Osteocyte (in vitro differentiated cells): ENCODE measurements around the gene GADD45A. TPM values are rescaled to one million over a fixed set of nuclear protein-coding genes. Genes with fewer than 3 reads are reported as not detected.

ENCODE experiments used
- DNase-seq: peaks from one replicate; pipeline ENCODE4 v3.0.0; 2021; ENCODE audit warnings: mixed read lengths; ENCODE audit not compliant: unreplicated experiment; ENCODE audit errors: extremely low spot score
- H3K27ac Mint-ChIP-seq: one replicate; pipeline ENCODE4 v1.8.0; 2021; ENCODE audit warnings: mild to moderate bottlenecking, mixed read lengths; ENCODE audit not compliant: unreplicated experiment
- H3K27me3 Mint-ChIP-seq: one replicate; pipeline ENCODE4 v1.8.0; 2021; ENCODE audit warnings: mixed read lengths; ENCODE audit not compliant: unreplicated experiment
- H3K36me3 Mint-ChIP-seq: one replicate; pipeline ENCODE4 v1.8.0; 2021; ENCODE audit warnings: mixed read lengths; ENCODE audit not compliant: unreplicated experiment
- H3K4me1 Mint-ChIP-seq: one replicate; pipeline ENCODE4 v1.8.0; 2021; ENCODE audit warnings: mixed read lengths; ENCODE audit not compliant: unreplicated experiment
- H3K4me3 Mint-ChIP-seq: one replicate; pipeline ENCODE4 v1.8.0; 2021; ENCODE audit warnings: mild to moderate bottlenecking, moderate library complexity, mixed read lengths; ENCODE audit not compliant: unreplicated experiment
- H3K9me3 Mint-ChIP-seq: one replicate; pipeline ENCODE4 v1.8.0; 2021; ENCODE audit warnings: mixed read lengths; ENCODE audit not compliant: unreplicated experiment
- CTCF ChIP-seq: fragments of 200-600 bp; sonication (generic); IDR thresholded peaks from 2 replicates; pipeline ENCODE4 v1.5.0; 2021; ENCODE audit warnings: antibody characterized with exemption, mild to moderate bottlenecking, moderate library complexity
- total RNA-seq: library from RNA; stranded (reverse); gene quantifications from 2 replicates; pipeline ENCODE4 v1.2.1, GENCODE V29; 2021

The GADD45A gene
- total RNA-seq, 1 donor from 2014 or later = 45.3 TPM

DNA sequence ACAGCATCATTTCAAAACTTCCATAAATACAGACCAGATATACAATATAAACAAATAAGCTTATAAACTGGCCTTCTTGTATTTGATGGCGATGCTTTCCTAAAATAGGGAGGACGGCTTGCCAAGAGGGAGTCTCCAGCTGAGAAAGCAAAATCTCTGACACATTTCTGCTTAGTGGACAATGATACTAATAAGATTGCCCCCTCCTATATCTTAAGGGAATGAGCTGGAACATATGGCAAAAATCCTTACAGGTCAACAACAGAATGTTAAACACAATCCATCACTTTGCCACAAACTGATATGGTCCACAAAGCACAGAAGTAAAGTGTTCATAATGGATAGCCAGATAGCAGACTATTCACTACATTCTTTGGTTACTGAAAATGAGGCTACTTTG is 7.1 kb upstream of the GADD45A start:
- no peak for DNase-seq
- no peak overlapping the region for H3K4me3 Mint-ChIP-seq
- H3K4me1 Mint-ChIP-seq = peaks cover 24% of the 10 kb centered on the region
- no peaks in the 10 kb centered on the region for H3K9me3 Mint-ChIP-seq
- no peak overlapping the region for H3K27ac Mint-ChIP-seq
- no peaks in the 10 kb centered on the region for H3K36me3 Mint-ChIP-seq
- no peak for TF ChIP-seq CTCF
- H3K27me3 Mint-ChIP-seq = no peaks in the 10 kb centered on the region

- H3K4me1 Mint-ChIP-seq = peaks cover 35% of the 10 kb centered on the region
- TF ChIP-seq CTCF = no peak
- no peaks in the 10 kb centered on the region for H3K27me3 Mint-ChIP-seq
- H3K4me3 Mint-ChIP-seq = no peak overlapping the region
- no peak overlapping the region for H3K27ac Mint-ChIP-seq
- no peaks in the 10 kb centered on the region for H3K36me3 Mint-ChIP-seq
- H3K9me3 Mint-ChIP-seq = no peaks in the 10 kb centered on the region
- no peak for DNase-seq
Measured at GRCh38 chr1:67679691-67680090, 5.3 kb upstream of the GADD45A start.

DNA sequence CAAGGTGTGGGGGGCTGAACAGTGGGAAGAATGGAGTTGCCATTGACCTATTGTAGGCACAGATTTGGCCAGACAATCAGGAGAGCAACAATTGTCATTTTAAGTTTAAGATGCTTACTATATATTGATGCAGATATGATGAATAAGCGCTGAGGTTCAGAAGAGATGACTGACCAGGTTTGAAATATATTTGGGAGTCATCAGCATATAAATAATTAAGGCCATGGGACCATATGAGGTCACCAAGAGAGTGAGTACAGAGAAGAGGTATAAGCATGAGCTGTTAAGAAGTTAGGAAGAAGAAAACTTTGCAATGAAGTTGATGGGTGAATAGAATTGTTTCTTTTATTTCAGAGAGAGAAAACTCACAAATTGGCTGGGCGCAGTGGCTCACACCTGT is 4.5 kb upstream of the GADD45A start:
- Mint-ChIP-seq H3K36me3 (no peaks in the 10 kb centered on the region), H3K27ac (no peak overlapping the region), H3K9me3 (no peaks in the 10 kb centered on the region), H3K27me3 (no peaks in the 10 kb centered on the region), H3K4me1 (peaks cover 28% of the 10 kb centered on the region), H3K4me3 (no peak overlapping the region)
- no peak for TF ChIP-seq CTCF
- DNase-seq = no peak

DNA sequence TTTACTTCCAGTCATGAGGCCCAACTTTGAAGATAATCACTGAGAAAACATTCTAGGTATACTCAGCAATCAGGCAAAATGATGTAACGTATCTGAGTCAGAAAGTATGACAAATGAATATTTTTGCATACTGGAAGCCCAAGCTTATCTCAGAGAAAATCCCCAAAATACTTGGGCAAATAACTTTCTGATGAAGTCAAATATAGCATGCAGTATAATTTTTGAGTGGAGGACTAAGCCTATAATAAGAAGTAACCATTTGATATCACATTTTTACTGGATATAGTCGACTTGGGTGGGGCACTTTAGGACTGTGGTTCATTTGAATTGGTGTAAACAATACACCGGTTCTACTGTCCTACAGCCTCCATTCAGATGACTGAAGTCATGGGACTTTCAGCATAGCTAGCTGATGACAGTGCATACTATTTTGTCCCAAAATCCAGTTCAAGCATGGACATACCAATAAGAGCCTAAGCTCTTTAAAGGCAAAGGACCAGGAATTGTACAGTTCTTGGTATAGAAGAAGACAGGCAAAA is 2.3 kb upstream of the GADD45A start:
- peaks cover 10% of the 10 kb centered on the region for H3K36me3 Mint-ChIP-seq
- no peak for TF ChIP-seq CTCF
- no peak for DNase-seq
- no peaks in the 10 kb centered on the region for H3K27me3 Mint-ChIP-seq
- H3K4me1 Mint-ChIP-seq = peaks cover 37% of the 10 kb centered on the region
- H3K9me3 Mint-ChIP-seq = no peaks in the 10 kb centered on the region
- no peak overlapping the region for H3K4me3 Mint-ChIP-seq
- H3K27ac Mint-ChIP-seq = no peak overlapping the region

DNA sequence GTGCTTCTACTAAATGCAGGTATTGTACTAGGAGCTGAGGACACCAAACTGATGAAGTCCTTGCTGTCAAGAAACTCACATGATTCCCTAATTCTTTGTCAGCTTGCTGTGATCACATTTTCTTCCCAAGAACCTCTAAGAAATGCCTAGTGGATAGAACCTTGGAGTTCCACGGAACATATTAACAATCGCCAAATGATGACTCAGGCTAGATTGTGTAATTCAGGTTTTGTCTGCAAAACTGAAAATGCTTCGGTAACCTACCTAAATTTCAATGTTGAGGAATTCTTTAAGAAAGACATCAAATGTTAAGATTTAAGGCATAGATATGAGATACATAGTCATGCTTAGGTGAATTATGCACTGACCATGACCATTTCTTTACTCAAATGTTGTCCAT is 1.7 kb upstream of the GADD45A start:
- Mint-ChIP-seq H3K27me3 (no peaks in the 10 kb centered on the region), H3K36me3 (peaks cover 13% of the 10 kb centered on the region), H3K9me3 (no peaks in the 10 kb centered on the region), H3K4me1 (peaks cover 42% of the 10 kb centered on the region), H3K4me3 (no peak overlapping the region), H3K27ac (peak overlapping the region; percentile 53)
- no peak for DNase-seq
- no peak for TF ChIP-seq CTCF
